Gastrocnemius medialis (tissue), 4 donors: ENCODE measurements around the gene IFNL4. TPM values are rescaled to one million over a fixed set of nuclear protein-coding genes. Genes with fewer than 3 reads are reported as not detected.
"Not testable (repeated sequence)": the region's sequence is repeated elsewhere in the genome, so short reads cannot be mapped to it uniquely, and the experiment has no call there.

Experiments
- ATAC-seq, 2 donors: fragments of 150-250 bp; one replicate each; pipeline ENCODE4 v1.9.1; 2016
- DNase-seq, 2 donors: peaks; one replicate each; pipeline ENCODE4 v3.0.0-alpha.2; 2019
- H3K27ac ChIP-seq, 4 donors: fragments of 200-600 bp; sonication (generic); 1 replicate in 1 of 4; 2 replicates in 3 of 4; pipeline ENCODE4 v1.5.1; 2016 to 2018; ENCODE audit warnings: mild to moderate bottlenecking in 2 of 4, moderate library complexity in 1 of 4
- H3K27me3 ChIP-seq, 3 donors: fragments of 200-600 bp; sonication (generic) in 2 of 3; 1 replicate in 1 of 3; 2 replicates in 2 of 3; pipeline versions ENCODE4 v1.5.1 to v1.6.0; 2016 to 2019; ENCODE audit warnings: mild to moderate bottlenecking in 1 of 3, moderate library complexity in 1 of 3
- H3K36me3 ChIP-seq, 2 donors: fragments of 200-600 bp; sonication (generic) in 1 of 2; one replicate each; pipeline ENCODE4 v1.5.1; 2017 to 2018
- H3K4me1 ChIP-seq, 2 donors: fragments of 200-600 bp; sonication (generic) in 1 of 2; one replicate each; pipeline ENCODE4 v1.5.1; 2016 to 2017; ENCODE audit warnings: mild to moderate bottlenecking in 2 of 2
- H3K4me3 ChIP-seq, 4 donors: fragments of 200-600 bp; sonication (generic) in 3 of 4; 1 replicate in 1 of 4; 2 replicates in 3 of 4; pipeline ENCODE4 v1.5.1; 2016 to 2019; ENCODE audit warnings: mild to moderate bottlenecking in 2 of 4
- H3K9me3 ChIP-seq, 3 donors: fragments of 200-600 bp; sonication (generic) in 2 of 3; 1 replicate in 1 of 3; 2 replicates in 2 of 3; pipeline ENCODE4 v1.5.1; 2016 to 2019
- CTCF ChIP-seq, 5 experiments: fragments of 450-650 bp in 3 of 5; fragments of 200-600 bp in 2 of 5; sonication (generic) in 2 of 5; IDR thresholded peaks in 4 of 5; conservative IDR thresholded peaks in 1 of 5; 1 replicate in 4 of 5; 2 replicates in 1 of 5; pipeline ENCODE4 v1.5.1; 2016 to 2019; ENCODE audit warnings: antibody characterized with exemption in 5 of 5, mild to moderate bottlenecking in 3 of 5, moderate library complexity in 3 of 5
- POLR2A ChIP-seq, 2 donors: fragments of 450-650 bp; IDR thresholded peaks; one replicate each; pipeline ENCODE4 v1.6.1; 2017; ENCODE audit warnings: antibody characterized with exemption in 2 of 2, mild to moderate bottlenecking in 2 of 2, moderate library complexity in 2 of 2
- in situ Hi-C, 4 donors: fragments of 200-750 bp; cut with MboI; loops; one replicate each; pipeline versions ENCODE4 v1.15.0 to v1.8.0; 2017; ENCODE audit warnings: low sequenced_read_pairs in 4 of 4
- intact Hi-C: fragments of 100-400 bp; cut with DNase I; formaldehyde crosslinking; loops from one replicate; pipeline ENCODE4 v1.15.1; 2023; ENCODE audit warnings: low total_unique reads
- total RNA-seq, 4 donors: library from RNA; depleted of rRNA; stranded (reverse); fragments of >200 nt; gene quantifications; one replicate each; pipeline versions ENCODE4 v1.1.0 to v1.2.3, GENCODE V29; 2016

Gene IFNL4
- total RNA-seq, 4 donors from 2014 or later, result not detected

- TF ChIP-seq POLR2A (IDR thresholded peaks at IDR 0.05) (no peak), CTCF (IDR thresholded peaks at IDR 0.05 in 4 of 5, conservative IDR thresholded peaks at IDR 0.05 in 1 of 5) (no peak)
- no peaks in the 10 kb centered on the region for H3K9me3 ChIP-seq
- ATAC-seq, result no peak
- no peak overlapping the region for H3K27ac ChIP-seq
- peaks cover 0 to 9% (median 6%) of the 10 kb centered on the region in 3 donors for H3K27me3 ChIP-seq
- DNase-seq, result no peak
- in situ Hi-C loops (no loop called here), intact Hi-C loops (no loop called here)
- H3K4me1 ChIP-seq, result no peaks in the 10 kb centered on the region
- no peak overlapping the region for H3K4me3 ChIP-seq
- H3K36me3 ChIP-seq, result no peaks in the 10 kb centered on the region
Measured at GRCh38 chr19:39217094-39217493, 31.6 kb downstream of the IFNL4 start.

GRCh38 chr19:39215323-39215722 is 33.3 kb downstream of the IFNL4 start:
- intact Hi-C loops, DNase-seq, H3K27ac ChIP-seq, H3K4me1 ChIP-seq, in situ Hi-C loops, H3K9me3 ChIP-seq, H3K27me3 ChIP-seq, ATAC-seq, H3K4me3 ChIP-seq, H3K36me3 ChIP-seq: not testable (repeated sequence)

GRCh38 chr19:39212375-39212742 is 36.3 kb downstream of the IFNL4 start:
- ATAC-seq, result no peak
- in situ Hi-C loops (no loop called here), intact Hi-C loops (no loop called here)
- TF ChIP-seq CTCF (IDR thresholded peaks at IDR 0.05 in 4 of 5, conservative IDR thresholded peaks at IDR 0.05 in 1 of 5) (no peak), POLR2A (IDR thresholded peaks at IDR 0.05) (no peak)
- Histone ChIP-seq H3K4me1 (no peaks in the 10 kb centered on the region), H3K36me3 (no peaks in the 10 kb centered on the region), H3K9me3 (no peaks in the 10 kb centered on the region), H3K4me3 (no peak overlapping the region), H3K27me3 (peaks cover 0 to 14% (median 6%) of the 10 kb centered on the region in 3 donors), H3K27ac (no peak overlapping the region)
- no peak for DNase-seq

- no peak overlapping the region for H3K27ac ChIP-seq
- ATAC-seq (no peak), DNase-seq (no peak)
- no peak overlapping the region for H3K4me3 ChIP-seq
- in situ Hi-C loops, result no loop called here
- H3K36me3 ChIP-seq, result no peaks in the 10 kb centered on the region
- intact Hi-C loops, result no loop called here
- H3K9me3 ChIP-seq, result no peaks in the 10 kb centered on the region
- no peak for TF ChIP-seq POLR2A (IDR thresholded peaks at IDR 0.05)
- TF ChIP-seq CTCF (IDR thresholded peaks at IDR 0.05 in 4 of 5, conservative IDR thresholded peaks at IDR 0.05 in 1 of 5), result no peak
- peaks cover 0 to 16% (median 6%) of the 10 kb centered on the region in 3 donors for H3K27me3 ChIP-seq
- H3K4me1 ChIP-seq, result no peaks in the 10 kb centered on the region
Measured at GRCh38 chr19:39211731-39212374, 36.8 kb downstream of the IFNL4 start.

- TF ChIP-seq POLR2A (IDR thresholded peaks at IDR 0.05) (no peak), CTCF (IDR thresholded peaks at IDR 0.05 in 4 of 5, conservative IDR thresholded peaks at IDR 0.05 in 1 of 5) (no peak)
- no peaks in the 10 kb centered on the region for H3K4me1 ChIP-seq
- no peaks in the 10 kb centered on the region for H3K36me3 ChIP-seq
- H3K27me3 ChIP-seq, result peaks cover 4 to 10% (median 5%) of the 10 kb centered on the region in 3 donors
- no peak overlapping the region for H3K27ac ChIP-seq
- no peak for DNase-seq
- no peaks in the 10 kb centered on the region for H3K9me3 ChIP-seq
- H3K4me3 ChIP-seq, result no peak overlapping the region
- ATAC-seq, result no peak
- intact Hi-C loops (no loop called here), in situ Hi-C loops (no loop called here)
Measured at GRCh38 chr19:39209196-39209595, 39.5 kb downstream of the IFNL4 start.
